Cardiac fibroblast (primary cell): Measurements from ENCODE around the gene PTPRD.
A peak's percentile ranks its signal among the peaks of the same experiment; 100 is the strongest.

ENCODE experiments used
- DNase-seq, 2 donors: peaks; one replicate each; pipeline versions ENCODE4 v3.0.0 to v3.0.0-alpha.2; 2010; ENCODE audit warnings: low read depth in 2 of 2
- H3K4me3 ChIP-seq, 2 donors: replicated peaks in 1 of 2; 1 replicate in 1 of 2; 2 replicates in 1 of 2; pipeline ENCODE4 v1.5.1; 2011; ENCODE audit warnings: low read depth in 2 of 2, low read length in 2 of 2, mild to moderate bottlenecking in 2 of 2, moderate library complexity in 1 of 2
- TF ChIP-seq, protein P1 (sequence below): IDR thresholded peaks from one replicate; pipeline ENCODE4 v1.5.1; 2011; ENCODE audit warnings: low read depth, mild to moderate bottlenecking, low read length, inconsistent platforms

Gene PTPRD

DNA sequence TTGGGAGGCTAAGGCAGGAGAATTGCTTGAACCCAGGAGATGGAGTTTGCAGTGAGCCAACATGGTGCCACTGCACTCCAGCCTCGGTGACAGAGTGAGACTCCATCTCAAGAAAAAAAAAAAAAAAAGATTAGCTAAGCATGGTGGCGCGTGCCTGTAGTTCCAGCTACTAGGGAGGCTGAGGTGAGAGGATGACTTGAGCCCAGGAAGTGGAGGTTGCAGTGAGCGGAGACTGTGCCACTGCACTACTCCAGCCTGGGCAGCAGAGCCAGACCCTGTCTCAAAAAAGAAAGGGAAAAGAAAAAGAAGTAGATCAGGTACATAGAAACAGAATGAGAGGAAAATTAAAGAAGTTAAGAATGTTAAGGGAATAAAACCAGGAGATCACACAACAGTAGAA, 1886.1 kb downstream of the PTPRD start:
- TF ChIP-seq, protein P1, sequence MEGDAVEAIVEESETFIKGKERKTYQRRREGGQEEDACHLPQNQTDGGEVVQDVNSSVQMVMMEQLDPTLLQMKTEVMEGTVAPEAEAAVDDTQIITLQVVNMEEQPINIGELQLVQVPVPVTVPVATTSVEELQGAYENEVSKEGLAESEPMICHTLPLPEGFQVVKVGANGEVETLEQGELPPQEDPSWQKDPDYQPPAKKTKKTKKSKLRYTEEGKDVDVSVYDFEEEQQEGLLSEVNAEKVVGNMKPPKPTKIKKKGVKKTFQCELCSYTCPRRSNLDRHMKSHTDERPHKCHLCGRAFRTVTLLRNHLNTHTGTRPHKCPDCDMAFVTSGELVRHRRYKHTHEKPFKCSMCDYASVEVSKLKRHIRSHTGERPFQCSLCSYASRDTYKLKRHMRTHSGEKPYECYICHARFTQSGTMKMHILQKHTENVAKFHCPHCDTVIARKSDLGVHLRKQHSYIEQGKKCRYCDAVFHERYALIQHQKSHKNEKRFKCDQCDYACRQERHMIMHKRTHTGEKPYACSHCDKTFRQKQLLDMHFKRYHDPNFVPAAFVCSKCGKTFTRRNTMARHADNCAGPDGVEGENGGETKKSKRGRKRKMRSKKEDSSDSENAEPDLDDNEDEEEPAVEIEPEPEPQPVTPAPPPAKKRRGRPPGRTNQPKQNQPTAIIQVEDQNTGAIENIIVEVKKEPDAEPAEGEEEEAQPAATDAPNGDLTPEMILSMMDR, result no peak
- DNase-seq, result no peak
- H3K4me3 ChIP-seq, result no peak overlapping the region

DNA sequence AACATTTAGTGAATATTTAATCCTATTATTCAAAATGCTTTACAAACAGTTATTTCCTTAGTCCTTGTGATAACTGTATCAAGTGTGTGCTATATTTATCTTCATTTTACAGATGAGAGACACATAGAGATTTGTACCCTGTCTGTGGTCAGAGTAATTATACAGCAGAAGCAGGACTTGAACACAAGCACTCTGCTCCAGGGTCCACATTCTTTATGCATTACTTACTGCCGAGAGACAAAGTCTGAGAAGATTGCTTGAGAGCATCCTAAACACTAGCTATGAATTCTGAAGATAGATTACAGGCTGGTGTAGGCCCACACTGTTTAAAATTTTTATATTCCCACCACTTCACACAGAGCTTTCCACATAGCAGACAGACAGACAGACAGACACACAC, 1887.2 kb downstream of the PTPRD start:
- TF ChIP-seq, protein P1, result no peak
- no peak for DNase-seq

DNA sequence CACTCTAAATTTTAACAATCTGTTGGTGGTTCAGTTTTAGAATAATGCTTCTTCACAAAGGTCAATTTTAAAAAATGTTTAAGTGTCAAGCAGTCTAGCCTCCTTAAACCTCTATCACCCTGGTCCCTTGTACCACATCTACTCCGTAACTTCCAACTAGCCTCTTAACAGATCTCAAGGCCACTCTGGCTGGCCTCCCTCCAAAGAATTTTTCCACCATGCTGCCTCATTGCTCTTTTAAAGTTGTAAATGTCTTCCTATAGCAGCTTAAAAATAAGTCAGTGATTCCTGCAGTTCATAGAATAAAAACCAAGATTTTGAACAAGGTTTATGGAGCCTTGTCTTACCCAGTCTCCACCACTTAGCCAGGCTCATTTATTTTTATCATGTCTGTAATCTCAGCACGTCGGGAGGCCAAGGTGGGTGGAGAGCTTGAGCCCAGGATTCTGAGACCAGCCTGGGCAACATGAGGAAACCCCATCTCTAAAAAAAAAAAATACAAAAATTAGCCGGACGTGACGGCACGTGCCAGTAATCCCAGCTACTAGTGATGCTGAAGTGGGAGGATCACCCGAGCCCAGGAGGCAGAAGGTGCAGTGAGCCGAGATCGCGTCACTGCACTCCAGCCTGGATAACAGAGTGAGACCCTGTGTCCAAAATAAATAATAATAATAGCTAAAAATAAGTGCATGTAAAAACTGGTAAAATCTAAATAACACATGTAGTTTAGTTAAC, 1888.4 kb downstream of the PTPRD start:
- DNase-seq, result no peak
- TF ChIP-seq, protein P1, result no peak
- H3K4me3 ChIP-seq, result no peak overlapping the region

More for the DNA sequence above, 1887.2 kb downstream of the PTPRD start:
- no peak overlapping the region for H3K4me3 ChIP-seq

DNA sequence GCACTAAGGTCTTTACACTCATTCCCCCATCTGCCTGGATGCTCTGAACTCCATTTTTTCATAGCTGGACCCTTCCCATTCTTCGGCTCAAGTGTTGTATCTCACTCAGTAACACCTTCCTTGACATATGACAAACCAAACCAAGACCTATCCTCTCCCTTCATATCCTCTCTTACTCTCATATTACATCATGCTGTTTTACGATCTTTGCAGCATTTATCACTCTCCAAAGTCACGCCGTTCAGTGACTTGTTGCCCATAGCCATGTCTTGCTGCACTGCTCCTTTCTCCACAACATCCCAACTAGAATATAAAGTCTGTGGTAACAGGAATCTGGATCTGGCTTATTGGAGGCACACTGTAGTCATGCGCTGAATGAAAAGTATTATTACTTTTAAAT, 1889.6 kb downstream of the PTPRD start:
- TF ChIP-seq, protein P1, result no peak
- H3K4me3 ChIP-seq, result no peak overlapping the region
- DNase-seq, result no peak

DNA sequence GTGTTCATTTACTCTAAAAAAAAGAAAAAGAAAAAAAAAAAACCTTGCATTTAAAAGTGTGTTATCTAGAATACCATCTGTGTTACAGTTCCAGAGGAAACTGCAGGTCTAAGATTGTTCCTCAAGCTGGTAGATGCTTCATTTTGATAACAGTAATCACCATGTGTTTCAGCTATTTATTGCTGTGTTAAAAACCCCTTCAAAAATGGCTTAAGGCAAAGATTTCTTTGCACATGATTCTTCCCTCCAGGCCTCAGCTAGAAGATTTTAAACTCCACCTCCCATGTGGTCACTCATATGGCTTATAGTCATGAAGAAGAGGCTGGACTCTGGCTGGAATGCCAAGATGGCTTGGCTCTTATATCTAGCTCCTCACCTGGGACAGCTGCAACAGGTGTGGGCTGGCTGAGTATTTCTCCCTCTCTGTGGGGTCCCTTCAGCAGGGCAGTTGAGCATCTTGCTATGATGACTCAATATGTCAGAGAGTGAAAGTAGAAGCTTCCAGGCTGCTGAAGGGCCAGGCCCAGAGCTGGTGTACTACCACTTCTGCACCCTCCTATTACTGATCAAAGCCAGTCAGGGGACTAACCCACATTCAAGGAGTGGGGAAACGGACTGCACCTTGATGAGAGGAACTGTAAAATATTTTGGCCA, 1892.8 kb downstream of the PTPRD start:
- TF ChIP-seq, protein P1, result no peak

DNA sequence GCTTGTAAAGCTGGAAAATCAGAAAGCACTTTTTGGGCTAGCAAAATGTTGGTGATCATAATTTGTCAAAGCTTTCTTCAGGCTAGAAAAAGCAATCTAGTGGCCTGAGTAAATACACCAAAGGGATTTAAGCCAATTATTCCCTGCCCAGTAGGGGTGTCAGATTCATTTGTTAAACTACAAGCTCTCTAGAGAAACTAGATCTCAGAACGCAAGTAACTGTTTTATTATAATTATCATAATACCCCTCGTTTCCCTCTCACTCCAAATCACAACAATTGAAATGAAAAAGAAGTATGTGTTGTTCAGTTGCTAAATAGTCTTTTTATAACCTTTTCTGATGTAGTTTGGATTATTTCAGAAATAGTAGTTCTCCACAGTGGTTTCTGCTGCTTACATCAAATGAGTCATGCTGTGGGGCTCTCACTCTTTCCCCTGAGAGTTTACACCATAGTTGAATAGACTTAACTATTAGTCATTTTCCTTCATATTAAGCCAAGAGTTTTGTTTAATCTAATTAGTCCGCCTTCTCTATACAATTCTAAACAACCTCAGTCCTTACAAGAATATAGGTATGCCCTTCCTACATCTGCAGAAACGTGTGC, 1894.6 kb downstream of the PTPRD start:
- H3K4me3 ChIP-seq, result peak overlapping the region in 1 of 2 donors; percentile 4
- peak; percentile 61 to 71 for DNase-seq
- TF ChIP-seq, protein P1, result no peak

More for the DNA sequence above, 1892.8 kb downstream of the PTPRD start:
- DNase-seq, result no peak
- no peak overlapping the region for H3K4me3 ChIP-seq
